HG03469 (cell line): ENCODE data around the gene NHERF1.

Source experiments
- ATAC-seq: cut with Tn5 transposase; IDR thresholded peaks from one replicate; pipeline ENCODE4 v1.9.1; 2021; ENCODE audit warnings: mild to moderate bottlenecking, moderate library complexity, moderate number of reproducible peaks; ENCODE audit not compliant: unreplicated experiment

NHERF1 gene

GRCh38 chr17:74782571-74782970 is 34.1 kb downstream of the NHERF1 start:
- ATAC-seq, result no peak

GRCh38 chr17:74784125-74784810 is 35.8 kb downstream of the NHERF1 start:
- ATAC-seq, result no peak

- ATAC-seq, result no peak
These were observed 36.9 kb downstream of the NHERF1 start for GRCh38 chr17:74785096-74785980.

- ATAC-seq, result no peak
These were observed 37.5 kb downstream of the NHERF1 start for GRCh38 chr17:74785981-74786360.

GRCh38 chr17:74786431-74787055 is 38.1 kb downstream of the NHERF1 start:
- ATAC-seq, result no peak

GRCh38 chr17:74790161-74791058 is 42.0 kb downstream of the NHERF1 start:
- no peak for ATAC-seq

GRCh38 chr17:74792586-74793105 is 44.2 kb downstream of the NHERF1 start:
- ATAC-seq, result no peak

GRCh38 chr17:74795327-74796020 is 47.0 kb downstream of the NHERF1 start:
- ATAC-seq, result no peak

- no peak for ATAC-seq
These were observed 47.8 kb downstream of the NHERF1 start for GRCh38 chr17:74796211-74796610.

GRCh38 chr17:74796866-74797265 is 48.4 kb downstream of the NHERF1 start:
- ATAC-seq, result no peak

GRCh38 chr17:74797824-74798223 is 49.4 kb downstream of the NHERF1 start:
- no peak for ATAC-seq

GRCh38 chr17:74798239-74798707 is 49.8 kb downstream of the NHERF1 start:
- no peak for ATAC-seq

- no peak for ATAC-seq
These were observed 50.7 kb downstream of the NHERF1 start for GRCh38 chr17:74799097-74799496.

GRCh38 chr17:74800531-74800930 is 52.1 kb downstream of the NHERF1 start:
- no peak for ATAC-seq

GRCh38 chr17:74801896-74802295 is 53.5 kb downstream of the NHERF1 start:
- ATAC-seq, result no peak

GRCh38 chr17:74803388-74803930 is 55.0 kb downstream of the NHERF1 start:
- no peak for ATAC-seq

GRCh38 chr17:74803971-74804370 is 55.5 kb downstream of the NHERF1 start:
- no peak for ATAC-seq

- ATAC-seq, result no peak
These were observed 56.3 kb downstream of the NHERF1 start for GRCh38 chr17:74804683-74805082.

GRCh38 chr17:74805591-74805991 is 57.2 kb downstream of the NHERF1 start:
- ATAC-seq, result no peak
